Body of pancreas (tissue), 4 donors: ENCODE data around the gene PSIP1.

Experiments used
- POLR2A ChIP-seq, 3 donors: fragments of 450-650 bp; IDR thresholded peaks; one replicate each; pipeline ENCODE4 v1.6.1; 2016; ENCODE audit warnings: antibody characterized with exemption in 3 of 3, mild to moderate bottlenecking in 2 of 3
- TF ChIP-seq, protein P1 (sequence below), 7 experiments: fragments of 450-650 bp in 4 of 7; fragments of 200-600 bp in 3 of 7; sonication (generic) in 3 of 7; IDR thresholded peaks; one replicate each; pipeline ENCODE4 v1.5.1; 2016 to 2019; ENCODE audit warnings: antibody characterized with exemption in 7 of 7

DNA sequence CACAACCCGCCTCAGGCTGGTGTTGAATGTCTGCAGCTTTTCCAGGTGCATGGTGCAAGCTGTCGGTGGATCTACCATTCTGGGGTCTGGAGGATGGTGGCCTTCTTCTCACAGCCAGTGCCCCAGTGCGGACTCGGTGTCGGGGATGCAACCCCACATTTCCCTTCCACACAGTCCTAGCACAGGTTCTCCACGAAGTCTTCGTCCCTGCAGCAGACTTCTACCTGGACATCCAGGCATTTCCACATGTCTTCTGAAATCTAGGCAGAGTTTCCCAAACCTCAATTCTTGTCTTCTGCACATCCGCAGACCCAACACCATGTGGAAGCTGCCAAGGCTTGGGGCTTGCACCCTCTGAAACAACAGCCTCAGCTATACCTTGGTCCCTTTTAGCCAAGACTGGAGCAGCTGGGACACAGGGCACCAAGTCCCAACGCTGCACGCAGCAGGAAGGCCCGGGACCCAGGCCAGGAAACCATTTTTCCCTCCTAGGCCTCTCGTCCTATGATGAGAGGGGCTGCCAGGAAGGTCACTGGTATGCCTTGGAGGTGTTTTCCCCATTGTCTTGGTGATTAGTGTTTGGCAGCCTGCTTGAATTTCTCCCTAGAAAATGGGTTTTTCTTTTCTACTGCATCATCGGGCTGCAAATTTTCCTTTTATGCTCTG is 18.2 kb downstream of the PSIP1 start:
- TF ChIP-seq, protein P1, sequence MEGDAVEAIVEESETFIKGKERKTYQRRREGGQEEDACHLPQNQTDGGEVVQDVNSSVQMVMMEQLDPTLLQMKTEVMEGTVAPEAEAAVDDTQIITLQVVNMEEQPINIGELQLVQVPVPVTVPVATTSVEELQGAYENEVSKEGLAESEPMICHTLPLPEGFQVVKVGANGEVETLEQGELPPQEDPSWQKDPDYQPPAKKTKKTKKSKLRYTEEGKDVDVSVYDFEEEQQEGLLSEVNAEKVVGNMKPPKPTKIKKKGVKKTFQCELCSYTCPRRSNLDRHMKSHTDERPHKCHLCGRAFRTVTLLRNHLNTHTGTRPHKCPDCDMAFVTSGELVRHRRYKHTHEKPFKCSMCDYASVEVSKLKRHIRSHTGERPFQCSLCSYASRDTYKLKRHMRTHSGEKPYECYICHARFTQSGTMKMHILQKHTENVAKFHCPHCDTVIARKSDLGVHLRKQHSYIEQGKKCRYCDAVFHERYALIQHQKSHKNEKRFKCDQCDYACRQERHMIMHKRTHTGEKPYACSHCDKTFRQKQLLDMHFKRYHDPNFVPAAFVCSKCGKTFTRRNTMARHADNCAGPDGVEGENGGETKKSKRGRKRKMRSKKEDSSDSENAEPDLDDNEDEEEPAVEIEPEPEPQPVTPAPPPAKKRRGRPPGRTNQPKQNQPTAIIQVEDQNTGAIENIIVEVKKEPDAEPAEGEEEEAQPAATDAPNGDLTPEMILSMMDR (IDR thresholded peaks at IDR 0.05), result no peak
- TF ChIP-seq POLR2A (IDR thresholded peaks at IDR 0.05), result no peak
